Ammon's horn (tissue), 1 donor: Measurements from ENCODE around the gene ZNF423.
"Not testable (repeated sequence)": the region's sequence is repeated elsewhere in the genome, so short reads cannot be mapped to it uniquely, and the experiment has no call there.

Source experiments
- DNase-seq: peaks from one replicate; pipeline ENCODE4 v3.0.0-alpha.2; 2016; ENCODE audit warnings: low spot score

Gene ZNF423

GRCh38 chr16:49695782-49696413, 160.0 kb downstream of the ZNF423 start:
- no peak for DNase-seq

- no peak for DNase-seq
Measured at GRCh38 chr16:49693445-49693844, 162.5 kb downstream of the ZNF423 start.

GRCh38 chr16:49690778-49691177, 165.1 kb downstream of the ZNF423 start:
- no peak for DNase-seq

- DNase-seq = no peak
Measured at GRCh38 chr16:49688036-49688697, 167.7 kb downstream of the ZNF423 start.

GRCh38 chr16:49687476-49688002, 168.4 kb downstream of the ZNF423 start:
- no peak for DNase-seq

GRCh38 chr16:49684696-49685095, 171.2 kb downstream of the ZNF423 start:
- DNase-seq = no peak

- DNase-seq = no peak
Measured at GRCh38 chr16:49682577-49683165, 173.2 kb downstream of the ZNF423 start.

- DNase-seq = no peak
Measured at GRCh38 chr16:49681217-49681883, 174.6 kb downstream of the ZNF423 start.

- DNase-seq = no peak
Measured at GRCh38 chr16:49679095-49679494, 176.8 kb downstream of the ZNF423 start.

- not testable (repeated sequence) for DNase-seq
Measured at GRCh38 chr16:49677661-49678060, 178.3 kb downstream of the ZNF423 start.

- no peak for DNase-seq
Measured at GRCh38 chr16:49675413-49675812, 180.5 kb downstream of the ZNF423 start.

GRCh38 chr16:49674990-49675389, 180.9 kb downstream of the ZNF423 start:
- DNase-seq = no peak

- DNase-seq = no peak
Measured at GRCh38 chr16:49674351-49674851, 181.5 kb downstream of the ZNF423 start.

GRCh38 chr16:49673442-49673841, 182.5 kb downstream of the ZNF423 start:
- DNase-seq = no peak

- DNase-seq = no peak
Measured at GRCh38 chr16:49672753-49673152, 183.2 kb downstream of the ZNF423 start.

- no peak for DNase-seq
Measured at GRCh38 chr16:49671333-49671732, 184.6 kb downstream of the ZNF423 start.

GRCh38 chr16:49670627-49671026, 185.3 kb downstream of the ZNF423 start:
- no peak for DNase-seq

GRCh38 chr16:49665482-49666230, 190.3 kb downstream of the ZNF423 start:
- DNase-seq = no peak

GRCh38 chr16:49664221-49665215, 191.4 kb downstream of the ZNF423 start:
- no peak for DNase-seq
